ENCODE data around the gene LOC101059915.

The LOC101059915 gene

DNA sequence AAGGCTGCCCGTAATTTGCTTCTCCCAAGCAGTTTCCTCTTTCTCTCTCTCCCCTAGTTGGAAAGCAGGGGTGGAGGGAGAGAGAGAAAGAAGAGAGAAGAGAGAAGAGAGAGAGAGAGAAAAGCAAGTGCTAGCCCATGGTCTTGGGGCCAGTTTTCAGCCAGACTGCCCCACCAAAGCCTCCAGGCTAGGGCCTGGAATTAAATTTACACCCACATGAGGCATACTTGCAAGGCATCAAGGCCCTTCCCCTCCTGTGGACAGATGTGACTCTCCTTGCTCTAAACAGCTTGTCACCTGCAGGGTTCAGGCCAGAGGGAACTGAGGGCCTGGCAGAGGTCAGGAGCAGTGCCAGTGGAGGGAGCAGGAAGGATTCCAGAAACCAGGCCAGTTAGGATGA lies 47.4 kb upstream of the LOC101059915 start:
- DNase-seq (ENCODE audit: low read depth, low spot score) = no peak
- Mint-ChIP-seq H3K27ac (ENCODE audit: unreplicated experiment) (no peak overlapping the region), H3K4me3 (no peak overlapping the region), H3K9me3 (no peaks in the 10 kb centered on the region), H3K4me1 (no peaks in the 10 kb centered on the region), H3K36me3 (ENCODE audit: low read depth) (peaks cover 4% of the 10 kb centered on the region), H3K27me3 (ENCODE audit: low read depth) (no peaks in the 10 kb centered on the region)
- TF ChIP-seq, protein P1, sequence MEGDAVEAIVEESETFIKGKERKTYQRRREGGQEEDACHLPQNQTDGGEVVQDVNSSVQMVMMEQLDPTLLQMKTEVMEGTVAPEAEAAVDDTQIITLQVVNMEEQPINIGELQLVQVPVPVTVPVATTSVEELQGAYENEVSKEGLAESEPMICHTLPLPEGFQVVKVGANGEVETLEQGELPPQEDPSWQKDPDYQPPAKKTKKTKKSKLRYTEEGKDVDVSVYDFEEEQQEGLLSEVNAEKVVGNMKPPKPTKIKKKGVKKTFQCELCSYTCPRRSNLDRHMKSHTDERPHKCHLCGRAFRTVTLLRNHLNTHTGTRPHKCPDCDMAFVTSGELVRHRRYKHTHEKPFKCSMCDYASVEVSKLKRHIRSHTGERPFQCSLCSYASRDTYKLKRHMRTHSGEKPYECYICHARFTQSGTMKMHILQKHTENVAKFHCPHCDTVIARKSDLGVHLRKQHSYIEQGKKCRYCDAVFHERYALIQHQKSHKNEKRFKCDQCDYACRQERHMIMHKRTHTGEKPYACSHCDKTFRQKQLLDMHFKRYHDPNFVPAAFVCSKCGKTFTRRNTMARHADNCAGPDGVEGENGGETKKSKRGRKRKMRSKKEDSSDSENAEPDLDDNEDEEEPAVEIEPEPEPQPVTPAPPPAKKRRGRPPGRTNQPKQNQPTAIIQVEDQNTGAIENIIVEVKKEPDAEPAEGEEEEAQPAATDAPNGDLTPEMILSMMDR (conservative IDR thresholded peaks at IDR 0.05) = no peak

DNA sequence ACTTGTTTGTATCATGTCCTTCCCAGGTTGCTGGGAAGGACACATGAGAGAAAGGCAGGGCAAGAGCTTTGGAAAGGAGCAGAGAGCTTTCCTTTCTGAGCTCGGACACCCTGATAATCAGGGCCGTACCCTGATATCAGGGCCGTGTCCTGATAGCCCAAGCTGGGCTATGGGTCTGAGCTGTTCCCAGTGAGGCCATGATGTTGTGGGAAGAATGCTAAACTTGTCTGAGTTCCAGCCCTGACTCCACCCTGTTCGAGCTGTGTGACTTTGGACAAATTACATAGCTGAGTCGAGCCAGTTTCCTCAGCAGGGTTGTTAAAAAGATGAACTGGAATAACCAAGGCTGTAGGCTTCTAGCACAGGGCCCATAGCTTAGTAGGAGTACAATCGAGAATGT lies 45.7 kb upstream of the LOC101059915 start:
- no peak overlapping the region for H3K4me3 Mint-ChIP-seq
- peaks cover 3% of the 10 kb centered on the region for H3K4me1 Mint-ChIP-seq
- no peaks in the 10 kb centered on the region for H3K27me3 Mint-ChIP-seq (ENCODE audit: low read depth)
- TF ChIP-seq, protein P1 (conservative IDR thresholded peaks at IDR 0.05) = no peak
- H3K36me3 Mint-ChIP-seq (ENCODE audit: low read depth) = no peaks in the 10 kb centered on the region
- H3K9me3 Mint-ChIP-seq = peaks cover 2% of the 10 kb centered on the region
- no peak overlapping the region for H3K27ac Mint-ChIP-seq (ENCODE audit: unreplicated experiment)
- no peak for DNase-seq (ENCODE audit: low read depth, low spot score)

GRCh38 chrX:71622032-71622575 lies 45.2 kb upstream of the LOC101059915 start:
- TF ChIP-seq, protein P1 (conservative IDR thresholded peaks at IDR 0.05) = no peak
- Mint-ChIP-seq H3K27ac (ENCODE audit: unreplicated experiment) (no peak overlapping the region), H3K27me3 (ENCODE audit: low read depth) (no peaks in the 10 kb centered on the region), H3K9me3 (peaks cover 2% of the 10 kb centered on the region), H3K4me3 (no peak overlapping the region), H3K4me1 (peaks cover 3% of the 10 kb centered on the region), H3K36me3 (ENCODE audit: low read depth) (no peaks in the 10 kb centered on the region)
- DNase-seq (ENCODE audit: low read depth, low spot score) = no peak

DNA sequence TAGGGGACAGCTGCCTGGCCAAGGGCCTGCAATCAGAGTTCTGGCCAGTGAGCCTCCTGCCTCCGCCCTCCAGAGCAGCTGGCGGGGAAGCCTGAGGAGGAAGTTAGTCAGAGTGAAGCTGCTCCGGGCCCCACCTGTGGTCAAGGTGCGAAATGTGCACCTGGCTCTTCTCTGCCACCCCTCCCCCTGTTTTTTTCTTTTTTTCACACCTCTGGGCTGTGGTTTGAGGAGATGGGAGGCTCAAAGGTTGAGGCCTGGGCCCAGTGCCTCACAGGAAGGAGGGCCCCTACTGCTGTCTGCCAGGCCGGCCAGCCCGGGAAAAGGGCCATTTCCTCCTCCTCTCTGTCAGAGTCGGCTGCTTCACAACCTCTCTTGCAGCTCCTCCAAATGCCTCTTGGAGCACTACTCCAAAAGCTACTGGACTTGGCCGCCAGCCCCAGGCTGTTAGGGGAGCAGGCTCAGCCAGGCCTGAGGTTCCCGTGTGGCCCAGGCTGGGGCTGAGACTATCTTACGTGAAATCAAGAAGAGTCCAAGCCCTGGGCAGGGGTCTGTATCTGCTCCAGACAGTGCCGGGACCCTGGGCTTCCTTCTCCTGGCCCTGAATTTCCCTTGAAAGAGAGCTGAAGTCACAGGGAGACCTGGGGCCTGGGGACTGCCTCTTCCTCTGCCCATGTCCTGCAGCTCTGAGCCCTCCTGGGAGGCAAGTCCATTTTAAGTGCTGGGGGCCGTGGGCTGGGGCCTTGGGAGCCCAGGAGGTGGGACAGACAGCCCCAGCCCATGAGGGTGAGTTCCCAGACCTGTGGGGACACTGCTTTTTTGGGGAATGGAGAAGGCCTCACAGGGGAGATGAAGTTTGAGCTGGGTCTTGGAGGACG lies 44.5 kb upstream of the LOC101059915 start:
- peaks cover 6% of the 10 kb centered on the region for H3K4me1 Mint-ChIP-seq
- no peaks in the 10 kb centered on the region for H3K36me3 Mint-ChIP-seq (ENCODE audit: low read depth)
- peaks cover 2% of the 10 kb centered on the region for H3K9me3 Mint-ChIP-seq
- peak; percentile 4 for DNase-seq (ENCODE audit: low read depth, low spot score)
- TF ChIP-seq, protein P1 (conservative IDR thresholded peaks at IDR 0.05) = peak; percentile 19
- peak overlapping the region; percentile 35 for H3K27ac Mint-ChIP-seq (ENCODE audit: unreplicated experiment)
- H3K4me3 Mint-ChIP-seq = no peak overlapping the region
- H3K27me3 Mint-ChIP-seq (ENCODE audit: low read depth) = no peaks in the 10 kb centered on the region

DNA sequence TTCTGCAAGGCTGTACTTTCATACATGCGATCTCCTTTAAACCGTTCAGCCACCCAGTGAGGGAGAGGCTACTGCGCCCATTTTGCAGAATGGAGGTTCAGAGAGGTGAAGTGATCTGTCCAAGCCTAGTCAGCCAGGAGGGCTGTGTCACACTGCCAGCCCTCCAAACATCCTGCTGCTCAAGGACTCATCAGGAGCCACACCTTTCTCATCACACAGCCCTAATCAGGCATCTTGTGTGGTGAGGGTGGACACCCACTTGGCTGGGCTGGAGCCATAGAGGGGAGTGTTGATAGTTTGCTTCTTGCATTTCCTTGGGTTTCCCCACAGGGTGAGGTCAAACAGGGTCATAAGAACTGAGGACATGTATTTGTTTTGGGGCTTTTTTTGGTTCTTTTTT lies 43.6 kb upstream of the LOC101059915 start:
- H3K36me3 Mint-ChIP-seq (ENCODE audit: low read depth) = no peaks in the 10 kb centered on the region
- no peak overlapping the region for H3K4me3 Mint-ChIP-seq
- TF ChIP-seq, protein P1 (conservative IDR thresholded peaks at IDR 0.05) = no peak
- peaks cover 2% of the 10 kb centered on the region for H3K9me3 Mint-ChIP-seq
- no peak overlapping the region for H3K27ac Mint-ChIP-seq (ENCODE audit: unreplicated experiment)
- no peaks in the 10 kb centered on the region for H3K27me3 Mint-ChIP-seq (ENCODE audit: low read depth)
- DNase-seq (ENCODE audit: low read depth, low spot score) = no peak
- H3K4me1 Mint-ChIP-seq = peaks cover 8% of the 10 kb centered on the region

Data from neural crest cell (in vitro differentiated cells).